HG03457 (cell line): ENCODE results near the gene SPTB.

Experiments used
- ATAC-seq: cut with Tn5 transposase; IDR thresholded peaks from one replicate; pipeline ENCODE4 v1.9.1; 2021; ENCODE audit warnings: moderate number of reproducible peaks; ENCODE audit not compliant: unreplicated experiment

The SPTB gene

DNA sequence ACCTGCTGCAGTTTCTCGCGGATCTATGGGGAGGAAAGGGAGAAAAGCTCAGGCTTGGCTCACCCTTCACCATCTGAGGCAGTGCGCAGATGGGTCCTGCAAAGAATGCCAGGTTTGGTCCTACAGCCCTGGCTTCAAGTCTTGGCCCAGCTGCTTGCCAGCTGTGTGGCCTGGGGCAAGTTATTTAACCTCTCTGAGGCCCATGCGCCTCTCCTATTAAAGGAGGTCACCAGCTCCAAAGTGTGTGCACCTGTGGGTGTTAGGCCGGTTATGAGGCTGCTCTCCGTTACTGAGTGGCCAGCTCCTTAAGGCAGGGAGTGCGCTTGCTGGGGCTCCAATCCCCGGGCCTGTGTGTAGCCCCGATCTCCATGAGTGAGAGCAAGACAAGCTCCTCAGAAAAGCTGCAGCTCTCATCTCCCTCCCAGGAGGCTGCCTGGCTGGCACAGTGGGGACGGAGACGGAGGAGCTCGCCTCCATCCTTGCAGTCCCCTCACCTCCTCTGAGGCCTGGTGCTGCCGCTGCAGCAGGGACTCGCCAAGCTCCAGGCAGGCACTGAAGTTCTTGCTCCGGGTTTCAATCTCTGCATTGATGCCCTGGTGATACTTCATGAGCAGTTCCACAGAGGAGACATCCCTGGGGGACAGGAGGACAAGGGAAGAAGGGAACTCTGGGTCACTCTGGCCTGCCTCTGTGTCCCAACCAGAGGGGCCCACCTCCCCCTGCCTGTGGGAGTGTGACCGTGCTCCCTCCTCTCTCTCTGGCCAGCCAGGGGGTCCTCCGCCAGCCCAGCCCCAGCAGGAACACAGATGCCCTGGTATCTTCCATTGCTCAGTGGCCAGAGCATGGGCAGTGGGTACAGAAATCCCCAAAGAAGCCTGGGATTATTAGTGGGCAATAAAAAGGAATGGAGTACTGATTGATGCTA, 110.3 kb downstream of the SPTB start:
- no peak for ATAC-seq

DNA sequence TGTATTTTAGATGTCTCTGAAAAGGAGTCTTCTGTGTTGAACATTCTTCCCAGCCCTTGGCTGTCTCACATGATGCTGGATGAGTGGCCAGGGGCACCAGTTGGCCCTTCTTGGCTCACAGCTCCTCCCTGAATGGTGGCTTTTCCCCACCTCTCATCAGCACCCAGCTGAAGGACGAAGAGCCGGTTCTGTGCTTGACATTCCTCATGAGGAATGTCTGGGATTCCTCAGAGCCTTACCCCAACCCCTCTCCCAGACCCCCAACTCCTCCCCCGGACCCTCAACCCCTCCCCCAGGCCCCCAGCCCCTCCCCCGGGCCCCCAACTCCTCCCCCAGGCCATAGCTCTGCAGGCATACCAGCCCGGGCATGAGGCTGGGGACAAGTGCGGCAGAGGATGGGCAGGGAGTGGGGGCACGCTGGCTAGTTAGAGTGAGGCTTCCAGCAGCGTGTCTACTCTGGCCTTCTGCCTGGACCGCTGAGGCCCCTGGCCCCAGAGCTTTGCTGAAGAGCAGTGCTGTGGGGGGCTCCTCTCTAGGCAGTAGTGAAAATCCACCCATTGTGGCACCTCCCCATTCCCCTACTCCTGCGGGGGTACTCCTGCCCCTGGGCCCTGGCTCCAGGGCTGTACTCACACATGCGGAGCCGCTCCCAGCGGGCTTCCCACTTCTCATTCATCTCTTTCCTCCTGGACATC, 111.2 kb downstream of the SPTB start:
- ATAC-seq = no peak

GRCh38 chr14:64767215-64767964, 112.3 kb downstream of the SPTB start:
- ATAC-seq = no peak

GRCh38 chr14:64766430-64767151, 113.1 kb downstream of the SPTB start:
- no peak for ATAC-seq

GRCh38 chr14:64765740-64766302, 113.9 kb downstream of the SPTB start:
- no peak for ATAC-seq

DNA sequence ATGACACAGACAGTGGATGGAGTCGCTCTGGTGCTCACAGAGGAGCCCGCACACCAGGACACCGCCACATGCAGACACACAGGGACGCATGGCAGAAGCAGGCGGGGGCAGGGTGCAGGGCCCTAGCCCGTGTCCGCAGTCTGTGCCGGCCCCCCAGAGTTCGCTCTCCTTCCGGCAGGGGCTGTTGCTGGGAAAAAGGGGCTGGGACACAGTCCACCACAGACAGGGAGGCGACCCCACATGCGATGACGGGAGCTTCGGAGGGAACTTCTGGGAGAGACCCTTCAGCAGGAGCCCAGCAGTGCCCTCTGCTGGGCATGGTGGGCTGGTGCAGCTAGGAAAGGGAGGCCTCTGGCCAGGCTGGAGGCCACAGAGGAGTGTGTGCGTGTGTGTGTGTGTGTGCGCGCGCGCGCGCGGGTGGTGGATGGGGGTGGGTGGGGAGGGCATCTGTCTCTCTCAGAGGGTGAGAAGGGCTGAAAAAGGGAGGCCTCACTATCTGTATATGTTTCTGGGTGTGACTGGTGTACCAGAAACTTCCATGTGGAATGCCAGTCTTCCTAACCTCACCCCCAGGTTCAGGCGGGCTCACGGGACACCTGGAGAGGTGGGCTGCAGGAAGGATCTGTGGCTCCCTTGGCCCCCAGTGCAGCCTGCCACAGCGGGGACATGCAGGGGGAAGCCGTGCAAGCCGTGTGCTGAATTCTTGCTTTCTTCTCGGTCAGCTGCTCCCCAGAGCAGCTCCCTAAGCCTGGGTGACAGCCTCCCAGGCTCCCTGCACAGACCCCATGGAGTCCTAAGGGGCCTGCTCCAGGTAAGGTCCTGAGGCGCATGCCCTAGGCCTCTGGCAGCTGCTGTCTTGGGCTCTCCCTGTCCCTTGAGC, 114.8 kb downstream of the SPTB start:
- no peak for ATAC-seq

DNA sequence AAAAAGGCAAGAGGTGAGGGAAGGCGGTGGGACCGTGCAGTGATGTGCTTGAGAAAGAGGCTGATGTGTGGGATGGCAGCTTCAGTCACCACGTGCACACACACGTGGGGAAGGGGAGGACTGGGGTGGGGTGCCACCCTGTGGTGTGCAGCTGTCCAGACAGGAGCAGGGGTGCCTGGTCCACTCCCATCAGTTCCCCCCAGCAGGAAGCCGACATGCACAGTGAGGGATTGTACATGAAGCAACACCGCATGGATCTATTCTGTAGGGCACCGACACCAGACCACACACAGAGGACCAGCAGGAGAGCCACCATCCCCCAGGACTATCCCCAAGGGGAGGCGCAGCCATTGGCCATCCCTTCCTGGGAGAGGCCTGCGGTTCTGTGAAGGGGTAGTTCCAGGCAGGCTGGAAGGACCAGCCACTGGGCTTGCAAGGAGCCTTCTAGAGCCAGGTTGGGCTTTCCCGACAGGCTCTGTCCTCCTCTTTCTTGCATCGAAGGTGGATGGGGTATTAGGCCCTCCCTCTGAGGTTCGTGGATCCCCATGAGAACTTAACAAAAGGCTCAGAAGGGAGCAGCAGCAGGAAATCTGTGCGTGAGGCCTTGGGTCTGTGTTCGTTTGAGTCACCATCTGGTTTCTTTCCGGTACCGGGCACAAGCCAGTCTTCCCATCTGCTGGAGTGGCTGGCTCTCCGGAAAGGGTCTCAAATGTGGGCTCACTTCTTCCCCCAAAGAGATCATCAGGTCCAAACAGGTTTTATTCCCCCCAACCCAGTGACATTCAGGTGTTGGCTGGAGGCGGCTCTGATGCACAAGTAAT, 115.7 kb downstream of the SPTB start:
- no peak for ATAC-seq

DNA sequence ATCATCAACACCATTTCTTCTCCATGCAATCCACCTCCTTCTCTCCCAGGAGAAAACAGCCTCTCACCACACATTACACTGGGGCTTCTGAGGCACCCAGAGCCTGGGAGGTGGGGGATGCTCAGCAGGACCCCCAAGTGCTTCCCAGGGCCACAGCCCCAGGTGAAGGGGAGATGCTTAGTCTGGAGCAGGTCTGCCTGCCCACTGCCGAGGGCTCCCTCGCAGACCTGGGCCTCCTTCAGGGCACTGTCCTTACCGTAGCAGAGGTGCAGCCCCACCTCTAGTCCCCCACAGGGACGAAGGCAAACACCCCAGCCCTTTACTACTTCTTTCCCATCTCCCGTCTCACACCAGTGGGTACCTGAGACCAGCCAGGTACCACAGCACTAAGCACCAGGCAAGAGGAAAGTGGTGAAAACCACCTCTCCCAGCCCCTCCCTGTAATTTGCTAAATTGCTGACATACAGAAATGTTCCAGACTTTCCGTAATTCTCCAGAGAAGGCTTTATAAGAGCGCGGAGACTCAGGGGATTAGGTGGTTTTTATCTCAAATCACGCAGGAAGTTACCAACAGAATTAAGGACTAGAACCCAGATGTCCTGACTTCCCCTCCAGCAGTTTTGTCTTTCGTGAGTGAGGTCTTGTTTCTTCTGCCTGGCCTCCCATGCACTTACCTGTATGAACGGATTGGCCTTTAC, 116.5 kb downstream of the SPTB start:
- ATAC-seq = no peak

GRCh38 chr14:64762044-64763034, 117.4 kb downstream of the SPTB start:
- no peak for ATAC-seq

DNA sequence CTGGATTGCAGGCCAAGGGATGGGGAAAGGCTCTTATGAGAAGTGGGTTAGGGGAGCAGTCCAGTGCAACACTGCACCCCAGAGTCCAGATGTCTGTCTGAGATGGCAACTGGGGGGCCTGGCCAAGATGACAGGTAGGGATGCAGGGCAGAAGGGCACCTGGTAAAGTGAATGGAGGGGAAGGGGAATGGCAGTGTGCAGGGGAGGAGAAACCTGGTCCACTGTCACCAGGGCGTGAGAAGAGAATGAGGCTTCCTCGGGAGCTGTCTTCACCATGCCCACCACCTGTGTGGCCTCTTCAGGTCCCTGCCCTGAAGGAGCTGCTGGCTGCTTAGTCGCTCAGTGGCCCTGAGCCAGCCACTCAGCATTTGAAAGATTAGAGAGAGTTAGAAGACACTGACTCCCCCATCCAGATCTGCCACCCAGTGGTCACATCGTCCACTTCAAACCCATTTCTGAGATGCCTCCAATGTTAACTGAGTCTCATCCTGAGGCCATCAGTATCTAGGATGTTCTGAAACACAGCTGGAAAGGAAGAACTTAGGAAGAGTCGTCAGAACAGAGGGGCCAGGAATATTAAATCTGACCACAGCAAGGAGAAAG, 118.2 kb downstream of the SPTB start:
- no peak for ATAC-seq

DNA sequence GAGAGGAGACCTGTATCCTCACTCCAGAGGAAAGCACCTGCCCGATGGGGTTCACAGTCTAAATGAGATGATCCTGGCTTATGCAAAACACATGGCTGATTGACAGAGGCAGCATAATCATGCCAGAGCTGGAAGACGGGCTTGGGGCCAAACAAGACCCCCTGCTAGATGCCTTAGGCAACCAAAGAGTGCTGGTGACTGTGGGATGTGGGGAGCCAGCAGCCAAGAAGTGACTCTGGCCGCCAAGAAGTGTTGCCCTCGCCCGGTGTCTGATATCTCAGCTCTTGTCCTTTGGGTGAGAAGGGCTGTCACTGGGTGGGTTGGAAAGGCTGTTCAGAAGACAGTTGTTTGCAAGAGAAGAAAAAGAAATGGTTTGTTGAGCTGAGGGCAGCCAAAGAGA, 118.8 kb downstream of the SPTB start:
- no peak for ATAC-seq

- no peak for ATAC-seq
Measured at GRCh38 chr14:64760146-64760755, 119.5 kb downstream of the SPTB start.

GRCh38 chr14:64759555-64759938, 120.2 kb downstream of the SPTB start:
- no peak for ATAC-seq

- no peak for ATAC-seq
Measured at GRCh38 chr14:64758691-64759554, 120.8 kb downstream of the SPTB start.

DNA sequence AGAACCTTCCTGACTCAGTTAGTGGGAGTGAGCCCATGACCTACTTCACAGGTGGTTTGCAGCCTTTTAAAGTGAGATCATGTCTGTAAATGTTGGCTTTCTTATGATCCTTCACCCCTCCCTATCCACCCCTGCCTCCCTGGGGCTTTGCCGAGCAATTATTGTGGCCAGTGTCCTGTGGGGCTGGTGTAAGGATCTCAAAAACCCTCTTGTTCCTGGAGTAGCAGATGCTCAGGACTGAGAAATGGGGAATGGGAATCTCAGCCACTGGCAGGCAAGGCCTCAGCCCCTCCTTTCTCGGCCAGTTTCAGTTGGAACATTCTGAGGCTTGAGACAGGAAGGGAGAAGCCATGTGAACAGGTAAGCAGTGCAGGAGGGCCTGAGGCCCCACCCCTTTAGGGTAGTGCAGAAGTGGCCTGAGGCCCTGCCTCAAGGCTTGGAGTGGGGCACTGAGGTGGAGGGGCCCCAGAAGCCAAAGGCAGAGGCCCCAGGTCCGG, 121.6 kb downstream of the SPTB start:
- no peak for ATAC-seq
